Mucosa of descending colon (tissue), 3 donors: Measurements from ENCODE around the gene RIIAD1. TPM values are rescaled to one million over a fixed set of nuclear protein-coding genes. Genes with fewer than 3 reads are reported as not detected.

Experiments
- ATAC-seq: fragments of 200-7000 bp; cut with Tn5 transposase; one replicate; pipeline ENCODE4 v1.9.1; 2020; ENCODE audit warnings: mild to moderate bottlenecking, moderate library complexity
- DNase-seq, 3 donors: peaks; one replicate each; pipeline ENCODE4 v3.0.0-alpha.2; 2020
- H3K36me3 ChIP-seq: fragments of 200-600 bp; one replicate; pipeline ENCODE4 v1.8.0; 2021; ENCODE audit warnings: low read depth, mild to moderate bottlenecking
- H3K4me1 ChIP-seq: fragments of 200-600 bp; one replicate; pipeline ENCODE4 v1.8.0; 2021; ENCODE audit warnings: low read depth, mild to moderate bottlenecking
- H3K4me3 ChIP-seq: fragments of 200-600 bp; one replicate; pipeline ENCODE4 v1.8.0; 2021; ENCODE audit warnings: mild to moderate bottlenecking
- H3K9me3 ChIP-seq: fragments of 200-600 bp; one replicate; pipeline ENCODE4 v1.8.0; 2021; ENCODE audit warnings: mild to moderate bottlenecking
- intact Hi-C, 2 donors: fragments of 100-400 bp; cut with DNase I in 1 of 2; cut with micrococcal nuclease in 1 of 2; formaldehyde crosslinking; loops; one replicate each; pipeline versions ENCODE4 v1.11.0 to v1.11.1; 2022; cut with DNase I, micrococcal nuclease
- total RNA-seq, 3 donors: library from RNA; stranded (reverse); fragmentation: NEBNext Ultra II Directional in 2 of 3; extraction: Animal tissue kit (Norgen Biotek cat#: 25700) in 2 of 3; gene quantifications; one replicate each; pipeline versions ENCODE4 v1.2.1 to v1.2.4, GENCODE V29; 2021 to 2023
- TF ChIP-seq, protein P1 (sequence below): fragments of 200-600 bp; IDR thresholded peaks from one replicate; pipeline ENCODE4 v1.8.0; 2022; ENCODE audit warnings: antibody characterized with exemption, mild to moderate bottlenecking
- donor health status: DM: no; HTN: no; CAD: no; lungs with moderate emphysema.
- donor health status: DM: no; HTN: no; CAD: no.
- donor health status: DM: no; HTN: yes; CAD: no.

The RIIAD1 gene
- total RNA-seq, 3 donors from 2014 or later: not detected

DNA sequence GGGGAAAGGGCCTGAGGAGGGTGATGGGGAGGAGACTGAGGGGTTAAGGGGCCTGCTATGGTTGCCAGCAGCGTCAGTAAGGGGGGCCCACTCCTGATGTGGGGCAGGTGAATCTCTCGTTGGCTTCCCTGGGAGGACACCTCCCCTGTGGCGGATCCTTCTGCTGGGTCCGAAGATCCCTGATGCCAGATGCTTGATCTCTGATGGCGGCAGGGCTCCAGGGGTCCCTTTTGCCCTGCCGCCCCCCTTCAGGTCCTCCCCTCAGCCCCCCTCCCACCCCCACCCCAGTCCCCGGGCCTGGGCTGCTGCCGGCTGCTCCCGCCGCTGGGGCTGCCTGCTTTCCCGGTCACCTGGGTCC is 4.9 kb upstream of the RIIAD1 start:
- DNase-seq: no peak
- H3K4me1 ChIP-seq: peaks cover 30% of the 10 kb centered on the region
- no peaks in the 10 kb centered on the region for H3K9me3 ChIP-seq
- no peaks in the 10 kb centered on the region for H3K36me3 ChIP-seq
- ATAC-seq: no peak
- TF ChIP-seq, protein P1, sequence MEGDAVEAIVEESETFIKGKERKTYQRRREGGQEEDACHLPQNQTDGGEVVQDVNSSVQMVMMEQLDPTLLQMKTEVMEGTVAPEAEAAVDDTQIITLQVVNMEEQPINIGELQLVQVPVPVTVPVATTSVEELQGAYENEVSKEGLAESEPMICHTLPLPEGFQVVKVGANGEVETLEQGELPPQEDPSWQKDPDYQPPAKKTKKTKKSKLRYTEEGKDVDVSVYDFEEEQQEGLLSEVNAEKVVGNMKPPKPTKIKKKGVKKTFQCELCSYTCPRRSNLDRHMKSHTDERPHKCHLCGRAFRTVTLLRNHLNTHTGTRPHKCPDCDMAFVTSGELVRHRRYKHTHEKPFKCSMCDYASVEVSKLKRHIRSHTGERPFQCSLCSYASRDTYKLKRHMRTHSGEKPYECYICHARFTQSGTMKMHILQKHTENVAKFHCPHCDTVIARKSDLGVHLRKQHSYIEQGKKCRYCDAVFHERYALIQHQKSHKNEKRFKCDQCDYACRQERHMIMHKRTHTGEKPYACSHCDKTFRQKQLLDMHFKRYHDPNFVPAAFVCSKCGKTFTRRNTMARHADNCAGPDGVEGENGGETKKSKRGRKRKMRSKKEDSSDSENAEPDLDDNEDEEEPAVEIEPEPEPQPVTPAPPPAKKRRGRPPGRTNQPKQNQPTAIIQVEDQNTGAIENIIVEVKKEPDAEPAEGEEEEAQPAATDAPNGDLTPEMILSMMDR: no peak
- H3K4me3 ChIP-seq: no peak overlapping the region
- intact Hi-C loops: no loop called here

DNA sequence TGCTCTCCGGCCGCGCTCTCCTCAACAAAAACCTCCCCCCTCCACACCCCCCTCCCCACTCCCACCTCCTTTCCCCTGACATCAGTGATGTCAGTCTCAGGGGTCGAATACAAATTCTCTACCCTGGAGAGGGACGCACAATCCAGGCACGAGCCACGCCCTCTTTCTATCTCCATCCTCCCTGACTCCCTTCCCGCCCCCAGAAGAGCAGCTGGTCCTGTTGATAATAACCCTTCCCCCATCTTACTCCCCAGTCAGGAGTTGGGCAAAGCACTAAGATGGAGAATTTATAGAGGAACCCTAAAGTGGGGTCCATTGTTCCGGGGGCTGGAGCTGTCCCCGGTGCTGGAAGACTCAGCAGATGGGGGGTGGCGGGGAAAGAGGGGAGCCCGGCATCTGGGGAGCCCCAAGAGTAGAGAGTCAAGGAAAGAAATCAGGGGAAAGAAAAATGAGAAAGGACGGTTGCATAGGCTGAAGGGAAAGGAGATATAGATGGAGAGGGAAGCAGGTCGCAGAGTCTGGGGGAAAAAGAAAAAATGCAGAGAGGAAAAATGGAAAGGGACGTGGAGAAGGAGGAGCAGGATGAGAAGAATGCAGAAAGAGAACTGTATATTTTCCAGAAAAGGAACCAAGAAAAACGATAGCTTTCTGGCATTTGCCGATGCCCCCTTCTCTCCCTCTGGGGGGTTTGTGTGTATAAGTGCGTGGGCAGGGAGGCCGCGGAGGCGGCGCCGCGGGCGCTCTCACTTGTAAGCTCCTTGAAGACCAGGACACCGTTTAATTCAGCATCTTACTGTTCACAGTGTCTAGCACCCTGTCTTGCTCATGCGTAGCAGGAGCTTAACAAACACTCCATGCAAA is 4.3 kb upstream of the RIIAD1 start, which contains the start of gene CELF3:
TSS of gene CELF3 (minus strand) at position 33 of the 861 bp plus-strand sequence. CDS start 783 bp downstream, outside the sequence.
- Histone ChIP-seq H3K4me1 (peaks cover 35% of the 10 kb centered on the region), H3K36me3 (no peaks in the 10 kb centered on the region)
- intact Hi-C loops: no loop called here

DNA sequence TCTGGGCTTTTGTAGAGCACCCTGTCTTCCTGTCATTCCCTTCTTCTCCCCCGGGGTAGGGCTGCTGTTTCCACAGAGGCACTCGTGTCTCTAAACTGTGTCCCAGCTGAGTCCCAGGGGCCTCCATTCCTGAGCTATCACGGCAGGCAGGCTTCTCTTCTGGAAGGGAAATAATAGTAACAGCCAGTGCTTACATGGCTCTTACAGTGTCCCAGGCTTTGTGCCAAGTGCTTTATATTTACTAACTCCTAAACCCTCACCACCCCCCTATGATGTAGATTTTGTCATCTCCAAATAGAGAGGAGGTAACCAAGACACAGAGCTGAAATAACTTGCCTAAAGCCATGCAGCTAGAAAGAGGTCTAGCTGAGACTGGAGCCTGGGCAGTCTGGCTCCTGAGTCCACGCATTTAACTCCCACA is 3.3 kb upstream of the RIIAD1 start:
- intact Hi-C loops: no loop called here
- TF ChIP-seq, protein P1: no peak
- ATAC-seq: no peak
- H3K9me3 ChIP-seq: no peaks in the 10 kb centered on the region
- H3K36me3 ChIP-seq: no peaks in the 10 kb centered on the region
- peaks cover 25% of the 10 kb centered on the region for H3K4me1 ChIP-seq
- no peak overlapping the region for H3K4me3 ChIP-seq
- no peak for DNase-seq

More for the DNA sequence above, 4.3 kb upstream of the RIIAD1 start, which contains the start of gene CELF3:
- no peak for DNase-seq
- H3K9me3 ChIP-seq: no peaks in the 10 kb centered on the region
- TF ChIP-seq, protein P1: no peak
- ATAC-seq: no peak
- H3K4me3 ChIP-seq: no peak within 1 kb of the TSS

DNA sequence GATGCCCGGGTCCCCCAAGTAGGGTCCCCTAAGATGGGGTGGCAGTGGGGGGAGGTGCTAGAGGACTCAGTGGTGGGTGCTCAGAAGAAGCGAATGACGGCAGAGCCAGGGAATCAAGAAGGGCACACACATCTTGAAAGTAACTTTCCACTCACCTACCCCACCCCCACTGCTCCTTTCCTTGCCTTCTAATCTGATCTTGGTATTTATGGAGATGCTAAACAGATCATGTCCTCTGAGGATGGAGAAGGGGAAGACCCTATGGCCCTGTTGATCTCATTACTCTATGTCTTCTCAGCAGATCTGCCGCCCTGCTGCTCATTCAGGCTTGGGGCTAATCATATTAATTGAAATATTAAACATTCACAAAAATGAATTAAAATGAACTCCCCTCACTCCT is 2.7 kb upstream of the RIIAD1 start:
- H3K36me3 ChIP-seq: no peaks in the 10 kb centered on the region
- no peak overlapping the region for H3K4me3 ChIP-seq
- DNase-seq (no peak), ATAC-seq (no peak)
- TF ChIP-seq, protein P1: no peak
- no peaks in the 10 kb centered on the region for H3K9me3 ChIP-seq
- intact Hi-C loops: no loop called here
- H3K4me1 ChIP-seq: peaks cover 18% of the 10 kb centered on the region

DNA sequence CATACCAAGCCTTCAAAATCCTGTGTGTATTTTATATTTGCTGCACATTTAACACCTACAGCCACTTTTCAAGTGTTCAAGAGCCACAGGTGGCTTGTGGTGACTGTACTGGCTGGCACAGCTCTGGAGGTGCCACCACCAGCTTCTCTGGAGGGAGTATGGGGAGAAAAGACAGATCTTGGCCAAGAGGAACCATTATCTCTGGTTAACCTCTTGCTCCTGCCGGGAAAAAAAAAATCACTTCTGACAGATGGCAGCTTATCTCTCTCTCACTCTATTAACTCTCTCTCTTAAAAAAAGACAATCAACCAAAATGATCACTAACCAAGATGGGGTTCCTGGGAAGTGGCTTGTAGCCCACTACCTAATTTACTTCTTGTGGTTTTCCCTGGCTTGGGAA is 1.2 kb upstream of the RIIAD1 start:
- H3K36me3 ChIP-seq: no peaks in the 10 kb centered on the region

More for the DNA sequence above, 1.2 kb upstream of the RIIAD1 start:
- ATAC-seq (no peak), DNase-seq (no peak)
- H3K4me3 ChIP-seq: no peak overlapping the region
- intact Hi-C loops: no loop called here
- H3K4me1 ChIP-seq: peaks cover 18% of the 10 kb centered on the region
- TF ChIP-seq, protein P1: no peak
- H3K9me3 ChIP-seq: no peaks in the 10 kb centered on the region
